SH-SY5Y (cell line): ENCODE data around the gene KCNK6.

Experiments used
- GATA2 ChIP-seq: IDR thresholded peaks from 2 replicates; pipeline ENCODE4 v1.6.1; 2011; ENCODE audit warnings: mild to moderate bottlenecking, low read depth, low read length
- GATA3 ChIP-seq: IDR thresholded peaks from 2 replicates; pipeline ENCODE4 v1.6.1; 2011; ENCODE audit warnings: low read depth, mild to moderate bottlenecking, low read length, moderate library complexity

GRCh38 chr19:38293281-38293680, 26.4 kb upstream of the KCNK6 start:
- no peak for TF ChIP-seq GATA2
- TF ChIP-seq GATA3 = no peak
